Caco-2 (cell line): ENCODE data around the gene VWA3B. TPM values are rescaled to one million over a fixed set of nuclear protein-coding genes. Genes with fewer than 3 reads are reported as not detected.
"Not testable (repeated sequence)": the region's sequence is repeated elsewhere in the genome, so short reads cannot be mapped to it uniquely, and the experiment has no call there.

ENCODE experiments used
- BruUV-seq: library from RNA; stranded (reverse); fragments of 400-500 nt; replicated peaks from 2 replicates; lab custom pipeline; 2021; lab: Mats Ljungman, UMichigan
- CTCF ChIA-PET: fragments of 300-600 bp; sonication (Branson Sonifier 250); formaldehyde crosslinking; loops from one replicate; lab custom pipeline; 2022; ENCODE audit warnings: antibody characterized with exemption; lab: Charles Lee
- POLR2A ChIA-PET: fragments of 300-600 bp; sonication (Branson Sonifier 250); formaldehyde crosslinking; loops from one replicate; lab custom pipeline; 2022; ENCODE audit warnings: antibody characterized with exemption; lab: Charles Lee
- DNase-seq, 2 experiments: peaks; one replicate each; pipeline versions ENCODE4 v3.0.0 to v3.0.0-alpha.2; 2020 to 2022
- H3K27me3 ChIP-seq: replicated peaks from 2 replicates; pipeline ENCODE4 v1.6.0; 2011; ENCODE audit warnings: low read length; ENCODE audit not compliant: control insufficient read depth, insufficient read depth
- H3K36me3 ChIP-seq: 2 replicates; pipeline ENCODE4 v1.5.1; 2011; ENCODE audit warnings: low read length; ENCODE audit not compliant: control insufficient read depth, insufficient read depth
- H3K4me1 ChIP-seq: fragments of 250-450 bp; sonication (Bioruptor Pico); 2 replicates; pipeline ENCODE4 v1.5.1; 2020; ENCODE audit warnings: mild to moderate bottlenecking
- H3K4me3 ChIP-seq: 2 replicates; pipeline ENCODE4 v1.5.1; 2011; ENCODE audit warnings: low read depth, mild to moderate bottlenecking, control low read depth, low read length
- H3K9me3 ChIP-seq: fragments of 250-450 bp; sonication (Bioruptor Pico); 2 replicates; pipeline ENCODE4 v1.5.1; 2020; ENCODE audit warnings: mild to moderate bottlenecking, moderate library complexity
- H3K27ac Mint-ChIP-seq: one replicate; pipeline ENCODE4 v1.8.0; 2022; ENCODE audit warnings: mixed read lengths; ENCODE audit not compliant: unreplicated experiment
- H3K27me3 Mint-ChIP-seq: one replicate; pipeline ENCODE4 v1.8.0; 2022; ENCODE audit warnings: mixed read lengths; ENCODE audit not compliant: insufficient read depth, unreplicated experiment
- H3K36me3 Mint-ChIP-seq: one replicate; pipeline ENCODE4 v1.8.0; 2022; ENCODE audit warnings: mild to moderate bottlenecking, mixed read lengths; ENCODE audit not compliant: insufficient read depth, unreplicated experiment
- H3K4me1 Mint-ChIP-seq: one replicate; pipeline ENCODE4 v1.8.0; 2022; ENCODE audit warnings: low read depth, mixed read lengths; ENCODE audit not compliant: unreplicated experiment
- H3K4me3 Mint-ChIP-seq: one replicate; pipeline ENCODE4 v1.8.0; 2022; ENCODE audit warnings: mild to moderate bottlenecking, moderate library complexity, mixed read lengths; ENCODE audit not compliant: unreplicated experiment
- H3K9me3 Mint-ChIP-seq: one replicate; pipeline ENCODE4 v1.8.0; 2022; ENCODE audit warnings: mixed read lengths; ENCODE audit not compliant: unreplicated experiment
- intact Hi-C: fragments of 100-400 bp; cut with micrococcal nuclease; formaldehyde crosslinking; loops from one replicate; pipeline ENCODE4 v1.10.0; 2022; ENCODE audit not compliant: unreplicated experiment
- total RNA-seq: library from RNA; stranded (reverse); gene quantifications from 2 replicates; pipeline ENCODE4 v1.2.3, GENCODE V29; 2022
- TF ChIP-seq, protein P1 (sequence below), 2 experiments: fragments of 200-600 bp in 1 of 2; IDR thresholded peaks; 1 replicate in 1 of 2; 2 replicates in 1 of 2; pipeline versions ENCODE4 v1.5.1 to v1.8.0; 2011 to 2022; ENCODE audit warnings: antibody characterized with exemption in 1 of 2, control low read depth in 1 of 2, inconsistent platforms in 1 of 2, low read depth in 1 of 2, low read length in 1 of 2, mild to moderate bottlenecking in 1 of 2, moderate library complexity in 1 of 2; ENCODE audit not compliant: insufficient read depth in 1 of 2, severe bottlenecking in 1 of 2, unreplicated experiment in 1 of 2

VWA3B gene
- total RNA-seq, 1 experiment from 2014 or later: not detected

DNA sequence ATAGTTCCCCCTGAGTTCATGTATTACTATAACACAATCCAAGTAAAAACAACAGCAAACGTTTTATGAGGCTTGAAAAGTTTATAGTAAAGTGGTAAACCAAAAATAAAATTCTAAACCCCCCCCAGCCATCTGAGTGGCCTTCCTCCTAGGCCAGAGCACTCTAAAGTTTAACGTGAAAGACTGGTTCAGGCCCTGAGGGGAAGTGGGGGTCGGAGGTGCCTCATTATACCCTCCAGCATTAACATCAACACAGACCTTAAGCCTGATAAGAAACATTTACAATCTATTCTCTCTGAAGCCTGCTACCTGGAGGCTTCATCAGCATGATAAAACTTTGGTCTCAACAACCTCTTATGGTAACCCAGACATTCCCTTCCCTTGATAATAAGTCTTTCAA, 230.2 kb downstream of the VWA3B start:
- POLR2A ChIA-PET: no interaction called here
- no peak for DNase-seq
- peaks cover 17% of the 10 kb centered on the region for H3K9me3 ChIP-seq
- no peak overlapping the region for H3K4me3 ChIP-seq
- Mint-ChIP-seq H3K4me3 (no peak overlapping the region), H3K27ac (no peak overlapping the region), H3K9me3 (peaks cover 35% of the 10 kb centered on the region), H3K36me3 (no peaks in the 10 kb centered on the region), H3K4me1 (no peaks in the 10 kb centered on the region), H3K27me3 (peaks cover 2% of the 10 kb centered on the region)
- no TSS peak for BruUV-seq
- H3K4me1 ChIP-seq: no peaks in the 10 kb centered on the region
- TF ChIP-seq, protein P1, sequence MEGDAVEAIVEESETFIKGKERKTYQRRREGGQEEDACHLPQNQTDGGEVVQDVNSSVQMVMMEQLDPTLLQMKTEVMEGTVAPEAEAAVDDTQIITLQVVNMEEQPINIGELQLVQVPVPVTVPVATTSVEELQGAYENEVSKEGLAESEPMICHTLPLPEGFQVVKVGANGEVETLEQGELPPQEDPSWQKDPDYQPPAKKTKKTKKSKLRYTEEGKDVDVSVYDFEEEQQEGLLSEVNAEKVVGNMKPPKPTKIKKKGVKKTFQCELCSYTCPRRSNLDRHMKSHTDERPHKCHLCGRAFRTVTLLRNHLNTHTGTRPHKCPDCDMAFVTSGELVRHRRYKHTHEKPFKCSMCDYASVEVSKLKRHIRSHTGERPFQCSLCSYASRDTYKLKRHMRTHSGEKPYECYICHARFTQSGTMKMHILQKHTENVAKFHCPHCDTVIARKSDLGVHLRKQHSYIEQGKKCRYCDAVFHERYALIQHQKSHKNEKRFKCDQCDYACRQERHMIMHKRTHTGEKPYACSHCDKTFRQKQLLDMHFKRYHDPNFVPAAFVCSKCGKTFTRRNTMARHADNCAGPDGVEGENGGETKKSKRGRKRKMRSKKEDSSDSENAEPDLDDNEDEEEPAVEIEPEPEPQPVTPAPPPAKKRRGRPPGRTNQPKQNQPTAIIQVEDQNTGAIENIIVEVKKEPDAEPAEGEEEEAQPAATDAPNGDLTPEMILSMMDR (IDR thresholded peaks at IDR 0.05; ENCODE audit: insufficient read depth in 1 of 2, low read depth in 1 of 2, low read length in 1 of 2, severe bottlenecking in 1 of 2, unreplicated experiment in 1 of 2): no peak
- CTCF ChIA-PET: no interaction called here
- no peaks in the 10 kb centered on the region for H3K27me3 ChIP-seq
- intact Hi-C loops: no loop called here
- H3K36me3 ChIP-seq: no peaks in the 10 kb centered on the region

DNA sequence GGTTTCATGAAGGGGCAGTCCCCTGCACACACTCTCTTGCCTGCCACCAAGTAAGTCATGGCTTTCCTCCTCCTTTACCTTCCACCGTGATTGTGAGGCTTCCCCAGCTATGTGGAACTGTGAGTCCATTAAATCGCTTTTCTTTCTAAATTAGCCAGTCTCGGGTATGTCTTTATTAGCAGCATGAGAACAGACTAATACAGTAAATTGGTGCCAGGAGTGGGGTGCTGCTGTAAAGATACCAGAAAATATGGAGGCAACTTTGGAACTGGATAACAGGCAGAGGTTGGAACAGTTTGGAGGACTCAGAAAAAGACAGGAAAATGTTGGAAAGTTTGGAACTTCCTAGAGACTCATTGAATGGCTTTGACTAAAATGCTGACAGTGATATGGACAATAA, 233.2 kb downstream of the VWA3B start:
- H3K4me1 Mint-ChIP-seq, H3K4me3 ChIP-seq, H3K4me3 Mint-ChIP-seq, H3K27me3 ChIP-seq, intact Hi-C loops, DNase-seq, POLR2A ChIA-PET, BruUV-seq, H3K36me3 ChIP-seq, H3K27me3 Mint-ChIP-seq, H3K4me1 ChIP-seq, CTCF ChIA-PET, H3K27ac Mint-ChIP-seq, H3K36me3 Mint-ChIP-seq: not testable (repeated sequence)
- H3K9me3 ChIP-seq: peaks cover 20% of the 10 kb centered on the region
- peaks cover 54% of the 10 kb centered on the region for H3K9me3 Mint-ChIP-seq

DNA sequence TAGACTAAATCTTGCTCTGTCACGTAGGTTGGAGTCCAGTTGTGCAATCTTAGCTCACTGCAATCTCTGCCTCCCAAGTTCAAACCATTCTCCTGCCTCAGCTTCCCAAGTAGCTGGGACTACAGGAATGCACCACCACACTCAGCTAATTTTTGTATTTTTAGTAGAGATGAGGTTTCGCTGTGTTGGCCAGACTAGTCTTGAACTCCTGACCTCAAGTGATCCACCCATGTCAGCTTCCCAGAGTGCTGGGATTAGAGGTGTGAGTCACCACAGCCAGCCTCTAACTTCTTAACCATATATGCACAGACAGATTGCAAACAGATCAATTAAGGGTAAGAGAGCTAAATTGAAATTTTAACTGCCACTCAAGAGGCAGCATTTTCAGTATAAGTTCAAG, 237.2 kb downstream of the VWA3B start:
- no peak overlapping the region for H3K4me3 Mint-ChIP-seq
- TF ChIP-seq, protein P1 (IDR thresholded peaks at IDR 0.05; ENCODE audit: insufficient read depth in 1 of 2, low read depth in 1 of 2, low read length in 1 of 2, severe bottlenecking in 1 of 2, unreplicated experiment in 1 of 2): no peak
- ChIA-PET POLR2A (interaction anchor here (0.7 kb wide), 1 partner anchor 63 kb away, joined by 4 read pairs; no protein-coding TSS in a partner anchor), CTCF (no interaction called here)
- no peaks in the 10 kb centered on the region for H3K4me1 Mint-ChIP-seq
- H3K36me3 Mint-ChIP-seq: no peaks in the 10 kb centered on the region
- no peak overlapping the region for H3K27ac Mint-ChIP-seq
- no TSS peak for BruUV-seq
- no peak overlapping the region for H3K4me3 ChIP-seq
- no peaks in the 10 kb centered on the region for H3K4me1 ChIP-seq
- H3K9me3 Mint-ChIP-seq: peaks cover 41% of the 10 kb centered on the region
- H3K27me3 Mint-ChIP-seq: peaks cover 4% of the 10 kb centered on the region
- H3K27me3 ChIP-seq: no peaks in the 10 kb centered on the region
- DNase-seq: no peak
- intact Hi-C loops: no loop called here
- peaks cover 20% of the 10 kb centered on the region for H3K9me3 ChIP-seq
- no peaks in the 10 kb centered on the region for H3K36me3 ChIP-seq

DNA sequence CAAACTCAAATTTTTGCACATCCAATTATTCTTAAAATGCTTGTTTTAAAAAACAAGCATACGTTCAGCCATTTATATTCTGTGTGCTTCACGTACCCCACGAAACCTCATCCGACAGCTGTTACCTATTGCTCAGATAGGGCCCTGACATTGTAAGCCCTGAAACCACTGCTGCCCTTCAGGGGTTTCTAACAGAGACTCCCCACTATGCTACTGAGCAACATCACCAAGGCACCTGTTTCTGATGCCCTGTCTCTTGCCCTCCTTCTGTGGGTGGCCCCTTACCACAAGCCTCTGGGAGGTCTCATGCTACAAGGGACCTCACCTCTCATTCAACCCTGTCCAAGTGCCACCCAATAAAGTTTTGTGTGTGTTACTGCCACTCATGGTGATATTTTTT, 240.8 kb downstream of the VWA3B start:
- POLR2A ChIA-PET: no interaction called here
- no peak overlapping the region for H3K4me3 ChIP-seq
- intact Hi-C loops: no loop called here
- TF ChIP-seq, protein P1 (IDR thresholded peaks at IDR 0.05; ENCODE audit: insufficient read depth in 1 of 2, low read depth in 1 of 2, low read length in 1 of 2, severe bottlenecking in 1 of 2, unreplicated experiment in 1 of 2): no peak
- Mint-ChIP-seq H3K4me1 (no peaks in the 10 kb centered on the region), H3K27me3 (peaks cover 7% of the 10 kb centered on the region), H3K4me3 (no peak overlapping the region), H3K9me3 (peaks cover 15% of the 10 kb centered on the region), H3K27ac (no peak overlapping the region), H3K36me3 (no peaks in the 10 kb centered on the region)
- no peaks in the 10 kb centered on the region for H3K36me3 ChIP-seq
- H3K4me1 ChIP-seq: no peaks in the 10 kb centered on the region
- no peak for DNase-seq
- CTCF ChIA-PET: no interaction called here
- BruUV-seq: no TSS peak
- no peaks in the 10 kb centered on the region for H3K27me3 ChIP-seq
- H3K9me3 ChIP-seq: peaks cover 2% of the 10 kb centered on the region; the same call in 1 of the 2 replicates
